Measurements from ENCODE around the gene RNF125. TPM values are rescaled to one million over a fixed set of nuclear protein-coding genes. Genes with fewer than 3 reads are reported as not detected.

The RNF125 gene
- total and polyA plus RNA-seq, 10 of the 15 experiments (the other 5 are each of a cell fraction or from before 2014, with no cell fraction given) = 0.79 to 3.9 (median 2.9) TPM

DNA sequence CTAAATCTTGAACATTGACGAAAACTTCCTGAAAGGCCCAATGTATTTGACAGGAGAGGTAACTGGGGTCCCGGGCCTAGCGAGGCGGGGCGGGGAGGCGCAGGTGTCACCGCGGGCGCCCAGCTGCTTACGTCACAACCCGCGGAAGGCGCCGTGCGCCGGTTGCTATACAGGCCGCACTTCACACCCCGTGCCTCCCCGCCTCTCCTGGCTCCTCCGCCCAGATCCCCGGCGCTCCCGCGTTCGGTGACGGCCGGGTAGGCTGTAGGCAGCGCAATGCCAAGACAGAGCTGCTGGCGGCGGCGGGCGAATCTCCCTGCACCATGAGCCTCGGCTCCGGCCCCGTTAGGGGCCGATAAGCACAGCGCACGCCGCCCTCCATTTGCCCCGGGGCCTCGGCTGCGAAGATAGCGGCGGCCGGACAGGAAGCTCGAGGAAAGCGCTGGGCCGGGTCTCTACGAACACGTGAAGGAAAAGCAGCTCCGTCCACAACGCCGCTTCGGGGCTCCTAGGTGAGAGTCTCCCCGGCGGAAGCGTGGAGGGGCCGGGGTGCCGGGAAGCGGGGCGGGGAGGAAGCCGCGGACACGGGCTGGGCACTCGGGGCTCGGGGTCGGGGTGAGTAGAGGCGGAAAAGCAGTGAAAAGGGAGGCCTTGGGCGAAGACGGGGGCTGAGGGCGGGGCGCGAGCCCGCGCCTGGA is 73.2 kb downstream of the RNF125 start, which contains the start of gene RNF138 (continued):
- TF ChIP-seq, protein P1, sequence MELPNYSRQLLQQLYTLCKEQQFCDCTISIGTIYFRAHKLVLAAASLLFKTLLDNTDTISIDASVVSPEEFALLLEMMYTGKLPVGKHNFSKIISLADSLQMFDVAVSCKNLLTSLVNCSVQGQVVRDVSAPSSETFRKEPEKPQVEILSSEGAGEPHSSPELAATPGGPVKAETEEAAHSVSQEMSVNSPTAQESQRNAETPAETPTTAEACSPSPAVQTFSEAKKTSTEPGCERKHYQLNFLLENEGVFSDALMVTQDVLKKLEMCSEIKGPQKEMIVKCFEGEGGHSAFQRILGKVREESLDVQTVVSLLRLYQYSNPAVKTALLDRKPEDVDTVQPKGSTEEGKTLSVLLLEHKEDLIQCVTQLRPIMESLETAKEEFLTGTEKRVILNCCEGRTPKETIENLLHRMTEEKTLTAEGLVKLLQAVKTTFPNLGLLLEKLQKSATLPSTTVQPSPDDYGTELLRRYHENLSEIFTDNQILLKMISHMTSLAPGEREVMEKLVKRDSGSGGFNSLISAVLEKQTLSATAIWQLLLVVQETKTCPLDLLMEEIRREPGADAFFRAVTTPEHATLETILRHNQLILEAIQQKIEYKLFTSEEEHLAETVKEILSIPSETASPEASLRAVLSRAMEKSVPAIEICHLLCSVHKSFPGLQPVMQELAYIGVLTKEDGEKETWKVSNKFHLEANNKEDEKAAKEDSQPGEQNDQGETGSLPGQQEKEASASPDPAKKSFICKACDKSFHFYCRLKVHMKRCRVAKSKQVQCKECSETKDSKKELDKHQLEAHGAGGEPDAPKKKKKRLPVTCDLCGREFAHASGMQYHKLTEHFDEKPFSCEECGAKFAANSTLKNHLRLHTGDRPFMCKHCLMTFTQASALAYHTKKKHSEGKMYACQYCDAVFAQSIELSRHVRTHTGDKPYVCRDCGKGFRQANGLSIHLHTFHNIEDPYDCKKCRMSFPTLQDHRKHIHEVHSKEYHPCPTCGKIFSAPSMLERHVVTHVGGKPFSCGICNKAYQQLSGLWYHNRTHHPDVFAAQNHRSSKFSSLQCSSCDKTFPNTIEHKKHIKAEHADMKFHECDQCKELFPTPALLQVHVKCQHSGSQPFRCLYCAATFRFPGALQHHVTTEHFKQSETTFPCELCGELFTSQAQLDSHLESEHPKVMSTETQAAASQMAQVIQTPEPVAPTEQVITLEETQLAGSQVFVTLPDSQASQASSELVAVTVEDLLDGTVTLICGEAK (IDR thresholded peaks at IDR 0.05; ENCODE audit: borderline replicate concordance) = peak; percentile 20; the same call in 1 of the 2 replicates
- TF ChIP-seq TCF12 (IDR thresholded peaks at IDR 0.05; ENCODE audit: low read depth, low read length) = peak; percentile 73; the same call in 1 of the 2 replicates
- no peak for TF ChIP-seq RELA (IDR thresholded peaks at IDR 0.05; ENCODE audit: borderline replicate concordance, partially characterized antibody)
- no peak for TF ChIP-seq NFYB (IDR thresholded peaks at IDR 0.05; ENCODE audit: insufficient read depth, low read depth, low read length)
- TF ChIP-seq, protein P2, sequence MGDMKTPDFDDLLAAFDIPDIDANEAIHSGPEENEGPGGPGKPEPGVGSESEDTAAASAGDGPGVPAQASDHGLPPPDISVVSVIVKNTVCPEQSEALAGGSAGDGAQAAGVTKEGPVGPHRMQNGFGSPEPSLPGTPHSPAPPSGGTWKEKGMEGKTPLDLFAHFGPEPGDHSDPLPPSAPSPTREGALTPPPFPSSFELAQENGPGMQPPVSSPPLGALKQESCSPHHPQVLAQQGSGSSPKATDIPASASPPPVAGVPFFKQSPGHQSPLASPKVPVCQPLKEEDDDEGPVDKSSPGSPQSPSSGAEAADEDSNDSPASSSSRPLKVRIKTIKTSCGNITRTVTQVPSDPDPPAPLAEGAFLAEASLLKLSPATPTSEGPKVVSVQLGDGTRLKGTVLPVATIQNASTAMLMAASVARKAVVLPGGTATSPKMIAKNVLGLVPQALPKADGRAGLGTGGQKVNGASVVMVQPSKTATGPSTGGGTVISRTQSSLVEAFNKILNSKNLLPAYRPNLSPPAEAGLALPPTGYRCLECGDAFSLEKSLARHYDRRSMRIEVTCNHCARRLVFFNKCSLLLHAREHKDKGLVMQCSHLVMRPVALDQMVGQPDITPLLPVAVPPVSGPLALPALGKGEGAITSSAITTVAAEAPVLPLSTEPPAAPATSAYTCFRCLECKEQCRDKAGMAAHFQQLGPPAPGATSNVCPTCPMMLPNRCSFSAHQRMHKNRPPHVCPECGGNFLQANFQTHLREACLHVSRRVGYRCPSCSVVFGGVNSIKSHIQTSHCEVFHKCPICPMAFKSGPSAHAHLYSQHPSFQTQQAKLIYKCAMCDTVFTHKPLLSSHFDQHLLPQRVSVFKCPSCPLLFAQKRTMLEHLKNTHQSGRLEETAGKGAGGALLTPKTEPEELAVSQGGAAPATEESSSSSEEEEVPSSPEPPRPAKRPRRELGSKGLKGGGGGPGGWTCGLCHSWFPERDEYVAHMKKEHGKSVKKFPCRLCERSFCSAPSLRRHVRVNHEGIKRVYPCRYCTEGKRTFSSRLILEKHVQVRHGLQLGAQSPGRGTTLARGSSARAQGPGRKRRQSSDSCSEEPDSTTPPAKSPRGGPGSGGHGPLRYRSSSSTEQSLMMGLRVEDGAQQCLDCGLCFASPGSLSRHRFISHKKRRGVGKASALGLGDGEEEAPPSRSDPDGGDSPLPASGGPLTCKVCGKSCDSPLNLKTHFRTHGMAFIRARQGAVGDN (IDR thresholded peaks at IDR 0.05) = peak; percentile 95
- no peak for TF ChIP-seq SMC3 (IDR thresholded peaks at IDR 0.05; ENCODE audit: borderline replicate concordance, low read length)
- TF ChIP-seq, protein P3, sequence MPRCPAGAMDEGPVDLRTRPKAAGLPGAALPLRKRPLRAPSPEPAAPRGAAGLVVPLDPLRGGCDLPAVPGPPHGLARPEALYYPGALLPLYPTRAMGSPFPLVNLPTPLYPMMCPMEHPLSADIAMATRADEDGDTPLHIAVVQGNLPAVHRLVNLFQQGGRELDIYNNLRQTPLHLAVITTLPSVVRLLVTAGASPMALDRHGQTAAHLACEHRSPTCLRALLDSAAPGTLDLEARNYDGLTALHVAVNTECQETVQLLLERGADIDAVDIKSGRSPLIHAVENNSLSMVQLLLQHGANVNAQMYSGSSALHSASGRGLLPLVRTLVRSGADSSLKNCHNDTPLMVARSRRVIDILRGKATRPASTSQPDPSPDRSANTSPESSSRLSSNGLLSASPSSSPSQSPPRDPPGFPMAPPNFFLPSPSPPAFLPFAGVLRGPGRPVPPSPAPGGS (IDR thresholded peaks at IDR 0.05; ENCODE audit: borderline replicate concordance, insufficient read depth, low read depth, low read length, poor library complexity, severe bottlenecking) = no peak
- TF ChIP-seq SMAD5 (IDR thresholded peaks at IDR 0.05; ENCODE audit: low read depth) = peak; percentile 68; the same call in 1 of the 2 replicates
- TF ChIP-seq RBBP5 (conservative IDR thresholded peaks at IDR 0.05) = no peak
- peak; percentile 71; the same call in 1 of the 2 replicates for TF ChIP-seq ZSCAN29 (IDR thresholded peaks at IDR 0.05)
- no peak for TF ChIP-seq SMARCA5 (IDR thresholded peaks at IDR 0.05)
- TF ChIP-seq, protein P4, sequence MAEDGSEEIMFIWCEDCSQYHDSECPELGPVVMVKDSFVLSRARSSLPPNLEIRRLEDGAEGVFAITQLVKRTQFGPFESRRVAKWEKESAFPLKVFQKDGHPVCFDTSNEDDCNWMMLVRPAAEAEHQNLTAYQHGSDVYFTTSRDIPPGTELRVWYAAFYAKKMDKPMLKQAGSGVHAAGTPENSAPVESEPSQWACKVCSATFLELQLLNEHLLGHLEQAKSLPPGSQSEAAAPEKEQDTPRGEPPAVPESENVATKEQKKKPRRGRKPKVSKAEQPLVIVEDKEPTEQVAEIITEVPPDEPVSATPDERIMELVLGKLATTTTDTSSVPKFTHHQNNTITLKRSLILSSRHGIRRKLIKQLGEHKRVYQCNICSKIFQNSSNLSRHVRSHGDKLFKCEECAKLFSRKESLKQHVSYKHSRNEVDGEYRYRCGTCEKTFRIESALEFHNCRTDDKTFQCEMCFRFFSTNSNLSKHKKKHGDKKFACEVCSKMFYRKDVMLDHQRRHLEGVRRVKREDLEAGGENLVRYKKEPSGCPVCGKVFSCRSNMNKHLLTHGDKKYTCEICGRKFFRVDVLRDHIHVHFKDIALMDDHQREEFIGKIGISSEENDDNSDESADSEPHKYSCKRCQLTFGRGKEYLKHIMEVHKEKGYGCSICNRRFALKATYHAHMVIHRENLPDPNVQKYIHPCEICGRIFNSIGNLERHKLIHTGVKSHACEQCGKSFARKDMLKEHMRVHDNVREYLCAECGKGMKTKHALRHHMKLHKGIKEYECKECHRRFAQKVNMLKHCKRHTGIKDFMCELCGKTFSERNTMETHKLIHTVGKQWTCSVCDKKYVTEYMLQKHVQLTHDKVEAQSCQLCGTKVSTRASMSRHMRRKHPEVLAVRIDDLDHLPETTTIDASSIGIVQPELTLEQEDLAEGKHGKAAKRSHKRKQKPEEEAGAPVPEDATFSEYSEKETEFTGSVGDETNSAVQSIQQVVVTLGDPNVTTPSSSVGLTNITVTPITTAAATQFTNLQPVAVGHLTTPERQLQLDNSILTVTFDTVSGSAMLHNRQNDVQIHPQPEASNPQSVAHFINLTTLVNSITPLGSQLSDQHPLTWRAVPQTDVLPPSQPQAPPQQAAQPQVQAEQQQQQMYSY (CRISPR knock-in tag; IDR thresholded peaks at IDR 0.05) = no peak
- TF ChIP-seq CEBPB (IDR thresholded peaks at IDR 0.05; ENCODE audit: borderline replicate concordance in 1 of 2, low read depth in 2 of 2, low read length in 2 of 2) = no peak
- TF ChIP-seq CHD4 (IDR thresholded peaks at IDR 0.05) = no peak
- no peak for TF ChIP-seq GABPA (IDR thresholded peaks at IDR 0.05; ENCODE audit: low read depth)
- TF ChIP-seq RB1 (IDR thresholded peaks at IDR 0.05; ENCODE audit: borderline replicate concordance) = no peak

Measured in GM12878 (cell line).